Measurements from ENCODE around the gene DAD1.

Gene DAD1

DNA sequence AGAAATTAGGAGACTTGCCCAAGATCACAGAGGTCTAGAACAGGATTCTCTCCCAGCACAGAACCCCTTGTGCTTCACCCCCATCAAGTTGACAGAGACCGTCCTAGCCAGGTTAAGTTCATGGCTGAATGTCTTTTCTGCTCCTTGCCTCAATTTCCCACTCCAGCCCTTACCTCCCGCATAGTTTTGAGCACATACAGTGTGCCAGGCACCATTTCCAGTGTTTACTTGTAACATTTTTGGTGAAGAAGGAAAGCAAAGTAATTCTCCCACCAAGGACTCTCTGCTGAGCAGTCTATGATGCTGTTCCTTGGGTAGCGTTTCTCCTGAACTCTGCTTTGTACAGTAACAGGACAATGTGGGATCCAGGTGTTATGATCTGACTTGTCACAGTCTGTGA, 10.3 kb upstream of the DAD1 start:
- in situ Hi-C loops (cut with HindIII; ENCODE audit: low sequenced_read_pairs): no loop called here

DNA sequence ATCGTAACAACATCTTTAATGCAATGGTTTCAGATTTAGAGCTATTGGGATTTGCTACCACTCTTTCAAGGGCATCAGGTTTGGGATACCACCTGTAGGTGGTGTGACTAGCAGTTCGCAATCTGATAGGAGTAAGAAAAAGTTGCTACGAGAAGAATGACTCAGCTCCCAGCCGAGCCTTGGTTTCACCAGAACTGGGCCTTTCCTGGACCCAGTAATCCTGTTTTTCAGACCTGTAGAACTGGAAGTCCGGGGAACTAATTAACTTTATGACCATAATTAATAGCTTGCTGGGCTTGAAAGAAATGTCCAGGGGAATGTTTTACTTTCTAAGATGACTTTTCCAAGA, 9.8 kb upstream of the DAD1 start:
- in situ Hi-C loops (cut with HindIII; ENCODE audit: low sequenced_read_pairs): no loop called here

DNA sequence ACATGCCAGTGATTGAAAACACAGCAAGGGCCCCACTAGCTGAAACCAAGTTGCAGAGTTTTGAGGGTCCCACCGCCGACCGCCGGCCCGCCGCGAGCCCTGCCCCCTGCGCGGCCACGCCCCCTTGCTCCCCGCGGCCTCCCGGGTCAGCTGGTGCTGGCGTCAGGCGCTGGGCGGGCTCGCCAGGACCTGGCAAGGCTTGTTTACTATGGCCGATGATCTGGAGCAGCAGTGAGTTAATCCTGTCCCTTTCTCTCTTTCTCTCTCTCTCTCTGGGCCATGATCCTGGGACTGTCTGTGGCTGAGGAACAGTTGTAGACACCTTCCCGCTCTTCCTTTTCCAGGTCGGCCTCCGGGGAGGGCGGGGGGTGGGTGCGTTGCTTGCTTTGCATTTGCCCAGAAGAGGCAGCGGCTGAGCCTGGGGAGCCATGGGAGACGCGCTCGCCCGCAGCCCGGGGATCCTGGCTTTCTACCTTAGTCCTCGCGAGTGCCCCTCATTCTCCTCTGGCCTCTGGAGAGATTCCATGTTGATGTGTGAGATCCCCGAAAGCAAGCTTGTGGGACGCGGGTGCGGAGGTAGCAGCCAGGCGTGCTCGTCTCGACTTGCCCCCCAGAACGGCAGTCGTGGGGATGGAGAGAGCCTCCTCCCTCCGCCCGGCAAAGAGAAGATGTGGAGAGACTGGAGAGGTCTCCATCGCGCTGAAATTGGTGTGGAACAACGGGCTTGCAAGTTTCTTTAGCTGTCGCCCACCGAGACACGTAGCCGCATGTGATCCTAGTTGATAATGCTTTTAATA, 9.3 kb upstream of the DAD1 start, which contains the start of gene ABHD4:
TSS of gene ABHD4 (plus strand) at position 202 of the 797 bp plus-strand sequence. CDS start at position 209, 7 bp downstream.
- in situ Hi-C loops (cut with HindIII; ENCODE audit: low sequenced_read_pairs): no loop called here

- in situ Hi-C loops (cut with HindIII; ENCODE audit: low sequenced_read_pairs): no loop called here
Observed at GRCh38 chr14:22597771-22598098, 8.7 kb upstream of the DAD1 start.

GRCh38 chr14:22597265-22597664, 8.2 kb upstream of the DAD1 start:
- in situ Hi-C loops (cut with HindIII; ENCODE audit: low sequenced_read_pairs): no loop called here

GRCh38 chr14:22596354-22596879, 7.4 kb upstream of the DAD1 start:
- in situ Hi-C loops (cut with HindIII; ENCODE audit: low sequenced_read_pairs): no loop called here

DNA sequence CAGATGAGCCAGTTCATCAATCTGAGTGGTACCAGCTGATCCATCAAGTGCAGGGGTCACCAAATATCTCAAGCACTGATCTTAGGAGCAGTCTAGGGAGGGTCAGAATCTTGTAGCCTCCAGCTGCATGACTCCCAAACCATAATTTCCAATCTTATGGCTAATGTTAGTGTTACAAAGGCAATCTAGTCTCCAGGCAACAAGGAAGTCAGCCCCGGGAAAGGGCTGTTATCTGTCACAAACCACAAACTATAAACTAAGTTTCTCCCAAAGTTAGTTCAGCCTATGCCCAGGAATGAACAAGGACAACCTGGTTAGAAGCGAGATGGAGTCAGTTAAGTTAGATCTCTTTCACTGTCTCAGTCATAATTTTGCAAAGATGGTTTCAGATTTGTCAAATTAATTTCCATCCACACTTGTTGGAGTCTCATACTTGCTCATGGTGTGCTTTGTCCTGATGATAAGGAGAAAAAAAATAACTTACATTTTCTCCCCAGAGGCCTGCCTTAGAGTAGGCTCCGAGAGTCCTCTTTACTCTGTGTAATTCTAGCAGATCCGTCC, 5.2 kb upstream of the DAD1 start:
- in situ Hi-C loops (cut with HindIII; ENCODE audit: low sequenced_read_pairs): no loop called here

DNA sequence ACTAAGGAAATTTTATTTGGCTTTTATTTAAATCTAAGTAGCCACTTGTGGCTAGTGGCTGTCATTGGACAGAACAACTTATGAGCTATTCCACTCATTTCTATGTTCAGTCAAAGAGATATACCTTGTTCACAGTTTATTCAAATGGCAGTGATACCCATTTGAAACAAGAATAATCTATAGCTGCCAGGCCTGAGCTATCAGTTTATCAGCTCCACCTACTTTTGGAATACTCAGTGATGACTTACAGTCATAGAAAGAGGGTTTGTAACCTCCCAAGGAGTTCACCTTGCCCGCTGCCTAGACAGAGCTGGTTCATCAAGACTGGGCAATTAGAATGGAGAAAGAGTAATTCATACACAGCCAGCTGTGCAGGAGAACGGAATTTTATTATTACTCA, 4.6 kb upstream of the DAD1 start:
- in situ Hi-C loops (cut with HindIII; ENCODE audit: low sequenced_read_pairs): no loop called here

DNA sequence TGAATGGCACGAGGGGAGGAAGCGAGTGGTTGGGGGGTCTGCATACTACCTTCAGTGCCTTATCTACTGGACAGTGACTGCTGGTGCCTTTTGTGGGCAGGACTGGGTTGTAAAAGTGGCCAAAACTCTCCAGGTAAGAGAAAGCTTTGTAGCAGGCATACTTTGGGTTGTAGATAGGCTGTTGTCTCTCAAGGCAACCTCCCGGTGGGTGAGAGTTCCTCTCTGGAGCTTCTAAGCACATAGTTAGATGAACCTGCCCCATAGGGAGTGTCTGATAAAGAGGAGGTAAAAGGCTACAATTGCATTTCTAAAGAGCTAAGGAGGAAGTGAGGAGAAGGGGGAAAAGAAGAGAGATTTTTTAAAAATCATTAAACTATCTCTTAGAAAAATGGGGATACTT, 4.2 kb upstream of the DAD1 start:
- in situ Hi-C loops (cut with HindIII; ENCODE audit: low sequenced_read_pairs): no loop called here

GRCh38 chr14:22588526-22589095, 413 bp downstream of the DAD1 start:
- in situ Hi-C loops (cut with HindIII; ENCODE audit: low sequenced_read_pairs): loop anchor here (10.0 kb wide), 1 partner anchor 216 kb away; no protein-coding TSS in a partner anchor

DNA sequence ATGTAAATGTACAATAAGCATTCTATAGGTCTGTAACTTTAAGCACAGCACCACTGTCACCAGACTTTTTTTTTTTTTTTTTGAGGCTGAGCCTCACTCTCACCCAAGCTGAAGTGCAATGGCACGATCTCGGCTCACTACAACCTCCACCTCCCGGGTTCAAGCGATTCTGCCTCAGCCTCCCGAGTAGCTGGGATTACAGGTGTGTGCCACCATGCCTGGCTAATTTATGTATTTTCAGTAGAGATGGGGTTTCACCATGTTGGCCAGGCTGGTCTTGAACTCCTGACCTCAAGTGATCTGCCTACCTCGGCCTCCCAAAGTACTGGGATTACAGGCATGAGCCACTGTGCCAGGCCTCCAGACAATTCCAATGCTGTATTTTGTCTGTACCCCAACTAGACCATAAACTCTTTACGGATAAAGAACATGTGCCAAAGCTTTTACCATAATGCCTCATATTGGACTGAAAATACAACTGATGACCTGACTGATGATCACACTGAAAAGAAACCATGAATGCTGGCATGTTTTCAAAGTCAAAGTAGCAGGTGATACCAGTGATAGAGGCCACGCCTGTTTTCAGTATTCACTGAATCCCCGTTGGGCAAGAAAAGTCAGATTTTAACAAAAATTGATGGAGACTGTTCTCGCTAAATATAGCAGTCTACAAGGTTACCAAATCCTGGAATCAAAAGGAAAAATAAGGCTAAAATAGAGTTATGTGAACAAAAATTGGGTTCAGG, 1.2 kb downstream of the DAD1 start:
- in situ Hi-C loops (cut with HindIII; ENCODE audit: low sequenced_read_pairs): loop anchor here (10.0 kb wide), 1 partner anchor 217 kb away; no protein-coding TSS in a partner anchor

DNA sequence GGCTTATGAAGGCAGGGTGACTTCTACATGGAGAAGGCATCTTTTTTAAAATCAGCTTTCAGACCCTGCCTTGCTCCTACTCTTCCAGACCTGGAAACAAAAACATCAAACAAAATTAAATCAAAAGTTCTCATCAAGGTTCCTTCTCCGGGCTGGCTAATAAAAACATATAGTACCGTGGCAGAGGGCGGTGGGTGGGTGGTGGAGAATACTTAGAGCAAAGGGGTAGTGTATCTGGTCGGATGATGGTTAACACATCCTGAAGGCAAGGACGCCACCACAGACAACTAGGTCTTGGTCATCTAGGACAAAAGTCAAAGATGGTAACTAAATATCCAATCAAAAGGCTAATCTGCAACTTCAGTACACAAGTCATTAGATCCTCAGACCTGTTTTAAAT, 1.8 kb downstream of the DAD1 start:
- in situ Hi-C loops (cut with HindIII; ENCODE audit: low sequenced_read_pairs): loop anchor here (10.0 kb wide), 1 partner anchor 218 kb away; no protein-coding TSS in a partner anchor

- in situ Hi-C loops (cut with HindIII; ENCODE audit: low sequenced_read_pairs): loop anchor here (10.0 kb wide), 1 partner anchor 221 kb away; no protein-coding TSS in a partner anchor
Observed at GRCh38 chr14:22583994-22584393, 5.0 kb downstream of the DAD1 start.

GRCh38 chr14:22580625-22581024, 8.4 kb downstream of the DAD1 start:
- in situ Hi-C loops (cut with HindIII; ENCODE audit: low sequenced_read_pairs): loop anchor here (10.0 kb wide), 1 partner anchor 224 kb away; no protein-coding TSS in a partner anchor

DNA sequence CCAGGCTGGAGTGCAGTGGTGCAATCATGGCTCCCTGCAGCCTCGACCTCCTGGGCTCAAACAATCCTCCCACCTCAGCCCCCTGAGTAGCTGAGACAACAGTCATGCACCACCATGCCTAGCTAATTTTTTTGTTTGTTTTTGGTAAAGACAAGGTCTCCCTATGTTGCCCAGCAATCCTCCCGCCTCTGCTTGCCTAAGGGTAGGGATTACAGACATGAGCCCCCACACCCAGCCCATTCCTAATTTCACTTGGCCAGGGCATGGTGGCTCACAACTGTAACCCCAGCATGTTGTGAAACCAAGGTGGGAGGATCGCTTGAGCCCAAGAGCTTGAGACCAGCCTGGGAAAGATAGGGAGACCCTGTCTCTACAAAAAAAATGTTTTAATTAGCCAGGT, 9.1 kb downstream of the DAD1 start:
- in situ Hi-C loops (cut with HindIII; ENCODE audit: low sequenced_read_pairs): loop anchor here (10.0 kb wide), 1 partner anchor 225 kb away; no protein-coding TSS in a partner anchor

DNA sequence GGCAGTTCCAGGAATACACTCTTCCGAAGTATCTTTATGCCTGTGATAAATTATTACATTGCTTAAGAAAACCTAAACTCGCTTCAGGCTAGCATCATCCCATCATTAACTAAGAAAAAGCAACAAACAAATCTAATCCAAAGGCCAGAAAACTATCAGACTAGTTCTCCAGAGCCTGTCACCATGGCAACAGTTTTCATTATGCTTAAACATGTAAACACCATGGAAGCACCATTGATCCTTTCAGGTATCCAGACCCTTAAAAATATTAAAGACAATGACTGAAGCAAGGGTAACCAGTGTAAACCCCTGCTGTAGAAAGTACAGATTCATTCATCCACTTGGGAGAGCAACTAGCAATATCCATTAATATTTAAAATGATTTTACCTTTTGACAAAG, 9.8 kb downstream of the DAD1 start:
- in situ Hi-C loops (cut with HindIII; ENCODE audit: low sequenced_read_pairs): no loop called here

DNA sequence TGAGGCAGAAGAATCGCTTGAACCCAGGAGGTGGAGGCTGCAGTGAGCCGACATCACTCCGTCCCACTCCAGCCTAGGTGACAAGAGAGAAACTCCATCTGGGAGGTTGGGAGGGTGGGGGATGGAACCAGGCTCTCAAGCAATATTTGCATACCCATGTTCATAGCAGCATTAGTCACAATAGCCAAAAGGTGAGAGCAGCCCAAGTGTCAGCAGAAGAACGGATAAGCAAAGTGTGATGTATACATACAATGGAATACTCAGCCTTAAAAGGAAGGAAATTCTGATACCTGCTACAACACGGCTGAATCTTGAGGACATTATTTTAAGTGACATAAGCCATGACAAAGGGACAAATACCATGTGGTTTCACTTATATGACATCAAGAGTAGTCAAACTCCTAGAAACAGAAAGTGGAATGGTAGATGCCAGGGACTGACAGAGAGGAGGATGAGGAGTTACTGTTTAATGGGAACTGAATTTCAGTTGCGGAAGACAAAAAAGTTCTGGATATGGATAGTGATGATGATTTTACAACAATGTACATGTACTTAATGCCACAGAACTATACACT, 11.6 kb downstream of the DAD1 start:
- in situ Hi-C loops (cut with HindIII; ENCODE audit: low sequenced_read_pairs): no loop called here

DNA sequence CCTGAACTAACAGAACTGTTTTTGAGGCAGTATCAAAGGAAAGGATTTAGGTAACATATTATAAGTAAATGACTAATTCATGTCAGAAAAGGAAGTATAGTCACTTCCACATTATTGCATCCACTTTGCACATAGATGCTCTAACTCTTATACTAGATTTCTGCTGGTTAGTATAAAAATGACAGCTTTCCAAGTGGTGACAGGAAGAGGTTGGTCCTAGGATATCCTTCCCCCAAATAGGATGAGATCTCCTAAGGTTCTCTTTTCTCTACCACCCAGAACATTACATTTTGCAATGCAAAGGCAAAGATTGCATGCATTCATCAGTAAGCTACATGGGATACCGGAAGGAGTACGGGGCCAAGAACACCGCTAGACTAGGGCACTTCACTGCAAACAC, 15.2 kb downstream of the DAD1 start:
- in situ Hi-C loops (cut with HindIII; ENCODE audit: low sequenced_read_pairs): no loop called here

GRCh38 chr14:22572562-22573058, 16.4 kb downstream of the DAD1 start:
- in situ Hi-C loops (cut with HindIII; ENCODE audit: low sequenced_read_pairs): no loop called here

GRCh38 chr14:22570132-22570949, 18.7 kb downstream of the DAD1 start:
- in situ Hi-C loops (cut with HindIII; ENCODE audit: low sequenced_read_pairs): no loop called here

All from DLD1 (cell line).